OCI-M2 (cell line): ENCODE data around the gene TCEA2.

Source experiments
- DNase-seq: peaks from one replicate; lab custom pipeline; 2025; ENCODE audit not compliant: unreplicated experiment; lab: John Stamatoyannopoulos, UW

Gene TCEA2

DNA sequence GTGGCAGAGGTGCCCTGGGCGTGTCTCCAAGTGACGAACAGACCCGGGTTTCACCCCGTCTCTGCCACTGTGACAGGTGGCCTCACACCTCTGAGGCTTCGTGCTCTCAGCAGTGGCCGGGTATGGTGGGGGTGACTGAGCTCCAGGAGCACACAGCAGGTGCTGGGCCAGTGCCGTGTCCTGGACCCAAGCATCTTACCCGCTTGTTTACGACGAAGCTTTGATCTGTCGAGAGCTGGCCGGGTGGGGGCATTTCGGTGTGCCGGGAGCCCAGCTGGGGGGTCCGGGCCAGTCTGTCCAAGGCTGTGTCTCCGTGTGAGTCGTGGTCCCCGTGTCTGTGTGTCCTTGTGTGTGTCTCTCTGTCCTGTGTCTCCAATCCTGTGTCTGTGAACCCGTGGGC is 28.3 kb downstream of the TCEA2 start:
- no peak for DNase-seq

DNA sequence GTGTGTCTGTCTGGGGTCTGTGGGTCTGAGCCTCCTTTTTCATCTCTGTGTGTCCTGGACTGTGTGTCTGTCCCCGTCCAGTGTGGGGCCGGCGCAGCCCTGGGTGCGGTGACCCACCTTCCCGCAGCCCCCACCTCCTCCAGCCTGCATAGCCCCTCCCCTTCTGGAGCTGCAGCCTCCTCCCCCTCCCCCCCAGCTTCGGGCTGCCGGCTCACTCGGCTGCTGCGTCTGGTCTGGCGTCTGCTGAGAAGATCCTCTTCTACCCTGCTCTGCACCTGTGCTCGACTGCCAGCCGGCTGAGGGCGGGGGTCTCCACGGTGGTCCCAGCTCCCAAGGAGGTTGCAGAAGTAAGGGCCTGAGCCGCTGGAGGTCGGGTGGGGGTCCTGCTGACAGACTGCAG is 28.8 kb downstream of the TCEA2 start:
- DNase-seq, result no peak

DNA sequence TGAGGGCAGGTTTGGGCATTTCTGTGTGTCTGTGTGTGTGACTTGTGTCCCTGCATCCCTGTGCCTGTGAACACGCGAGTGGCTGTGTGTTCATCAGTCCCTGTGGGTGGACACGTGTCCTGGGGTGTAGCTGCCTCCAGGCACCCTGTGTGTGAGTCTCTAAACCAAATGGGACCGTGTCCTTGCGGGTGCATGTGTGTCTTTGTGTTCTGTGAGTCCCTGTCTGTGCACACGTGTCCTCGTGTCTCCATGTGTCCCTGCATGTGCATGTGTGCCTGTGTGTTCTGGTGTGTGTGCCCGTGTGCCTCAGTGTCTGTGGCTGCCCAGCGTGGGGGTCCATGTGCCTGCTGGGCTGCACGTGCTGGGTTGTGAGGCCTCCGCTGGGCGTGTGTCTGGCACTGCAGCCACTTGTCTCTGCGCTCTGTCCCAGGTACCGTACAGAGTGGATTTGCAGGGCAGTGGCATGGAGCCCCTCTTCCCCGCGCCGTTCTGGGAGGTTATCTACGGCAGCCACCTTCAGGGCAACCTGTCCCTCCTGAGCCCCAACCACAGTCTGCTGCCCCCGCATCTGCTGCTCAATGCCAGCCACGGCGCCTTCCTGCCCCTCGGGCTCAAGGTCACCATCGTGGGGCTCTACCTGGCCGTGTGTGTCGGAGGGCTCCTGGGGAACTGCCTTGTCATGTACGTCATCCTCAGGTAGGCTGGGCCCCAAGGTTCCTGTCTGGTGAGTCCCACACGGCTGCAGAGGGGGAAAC is 29.4 kb downstream of the TCEA2 start:
- DNase-seq, result no peak

DNA sequence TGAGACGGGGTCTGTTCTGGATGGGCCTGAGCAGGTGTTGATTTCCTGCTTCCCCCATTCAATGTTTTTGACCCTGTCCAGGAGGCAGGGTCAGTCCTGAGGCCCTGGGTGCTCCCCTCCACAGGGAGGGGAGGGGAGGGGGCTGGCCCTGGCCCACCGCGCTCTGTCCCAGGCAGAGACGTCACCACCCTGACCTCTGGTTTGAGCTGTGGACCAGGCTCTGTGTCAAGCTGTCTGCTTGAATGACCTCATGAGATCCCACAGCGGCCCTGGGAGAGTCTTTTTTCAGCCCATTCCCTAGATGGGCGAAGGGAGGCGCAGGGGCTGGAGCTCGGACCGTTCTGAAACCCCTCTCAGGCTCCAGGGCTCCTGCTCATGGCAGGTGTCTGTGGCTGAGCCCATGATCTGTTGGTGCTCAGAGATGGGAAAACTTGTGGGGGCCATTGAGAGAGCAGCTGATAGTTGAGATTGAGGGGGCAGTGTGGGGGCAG is 30.1 kb downstream of the TCEA2 start:
- no peak for DNase-seq

DNA sequence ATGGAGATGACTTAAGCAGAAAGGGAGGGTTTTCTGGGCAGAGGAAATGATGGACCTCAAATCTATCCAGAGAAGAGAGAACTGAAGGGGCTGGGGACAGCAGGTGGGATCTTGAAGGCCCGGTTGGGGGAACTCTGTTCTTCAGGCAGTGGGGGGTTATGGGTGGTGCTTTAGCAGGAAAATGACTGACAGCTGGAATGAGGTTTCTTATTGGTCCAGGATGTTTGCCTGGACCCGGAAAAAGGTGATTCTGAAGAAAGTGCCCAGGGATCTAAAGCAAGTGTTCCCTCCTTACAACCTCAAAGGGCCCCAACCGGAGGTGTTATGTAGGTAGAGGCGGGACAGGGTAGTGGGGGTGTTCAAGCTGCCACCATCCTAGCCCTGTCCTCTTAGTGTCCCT is 32.5 kb downstream of the TCEA2 start:
- no peak for DNase-seq

DNA sequence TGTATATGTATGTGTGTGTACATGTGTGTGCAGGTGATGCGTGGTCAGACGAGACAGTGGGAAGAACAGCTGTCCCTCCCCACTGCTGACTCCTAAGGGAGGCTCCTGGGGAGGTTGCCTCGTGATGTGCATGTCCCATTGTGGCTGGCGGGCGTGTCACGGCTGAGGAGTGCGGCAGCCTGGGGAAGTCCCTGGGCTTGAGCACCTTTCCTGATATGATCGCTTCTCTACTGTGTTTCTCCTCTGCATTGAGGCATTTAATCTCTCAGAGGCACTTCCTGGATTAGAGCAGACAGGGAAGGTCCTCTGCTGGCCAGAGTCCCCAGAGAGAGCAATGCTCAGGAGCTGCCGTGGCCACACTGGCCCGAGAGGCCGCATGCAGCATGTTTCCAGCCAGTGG is 32.9 kb downstream of the TCEA2 start:
- DNase-seq, result no peak

DNA sequence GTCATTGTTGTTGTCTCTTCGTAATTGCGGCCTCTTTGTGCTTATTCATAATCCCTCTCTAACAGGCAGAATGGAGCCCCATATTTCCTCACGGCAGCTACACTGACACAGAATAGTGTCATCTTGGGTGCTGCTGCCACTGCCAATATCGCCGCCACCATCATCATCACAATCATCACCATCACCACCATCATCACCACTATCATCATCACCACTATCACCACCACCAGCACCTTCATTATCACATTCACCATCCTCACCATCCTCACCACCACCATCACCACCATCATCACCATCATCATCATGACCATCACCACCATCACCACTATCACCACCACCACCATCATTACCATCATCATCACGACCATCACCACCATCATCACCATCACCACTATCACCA is 33.5 kb downstream of the TCEA2 start:
- DNase-seq, result no peak

DNA sequence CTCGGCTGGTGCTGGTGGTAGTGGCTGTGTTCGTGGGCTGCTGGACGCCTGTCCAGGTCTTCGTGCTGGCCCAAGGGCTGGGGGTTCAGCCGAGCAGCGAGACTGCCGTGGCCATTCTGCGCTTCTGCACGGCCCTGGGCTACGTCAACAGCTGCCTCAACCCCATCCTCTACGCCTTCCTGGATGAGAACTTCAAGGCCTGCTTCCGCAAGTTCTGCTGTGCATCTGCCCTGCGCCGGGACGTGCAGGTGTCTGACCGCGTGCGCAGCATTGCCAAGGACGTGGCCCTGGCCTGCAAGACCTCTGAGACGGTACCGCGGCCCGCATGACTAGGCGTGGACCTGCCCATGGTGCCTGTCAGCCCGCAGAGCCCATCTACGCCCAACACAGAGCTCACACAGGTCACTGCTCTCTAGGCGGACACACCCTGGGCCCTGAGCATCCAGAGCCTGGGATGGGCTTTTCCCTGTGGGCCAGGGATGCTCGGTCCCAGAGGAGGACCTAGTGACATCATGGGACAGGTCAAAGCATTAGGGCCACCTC is 35.5 kb downstream of the TCEA2 start:
- DNase-seq, result no peak

DNA sequence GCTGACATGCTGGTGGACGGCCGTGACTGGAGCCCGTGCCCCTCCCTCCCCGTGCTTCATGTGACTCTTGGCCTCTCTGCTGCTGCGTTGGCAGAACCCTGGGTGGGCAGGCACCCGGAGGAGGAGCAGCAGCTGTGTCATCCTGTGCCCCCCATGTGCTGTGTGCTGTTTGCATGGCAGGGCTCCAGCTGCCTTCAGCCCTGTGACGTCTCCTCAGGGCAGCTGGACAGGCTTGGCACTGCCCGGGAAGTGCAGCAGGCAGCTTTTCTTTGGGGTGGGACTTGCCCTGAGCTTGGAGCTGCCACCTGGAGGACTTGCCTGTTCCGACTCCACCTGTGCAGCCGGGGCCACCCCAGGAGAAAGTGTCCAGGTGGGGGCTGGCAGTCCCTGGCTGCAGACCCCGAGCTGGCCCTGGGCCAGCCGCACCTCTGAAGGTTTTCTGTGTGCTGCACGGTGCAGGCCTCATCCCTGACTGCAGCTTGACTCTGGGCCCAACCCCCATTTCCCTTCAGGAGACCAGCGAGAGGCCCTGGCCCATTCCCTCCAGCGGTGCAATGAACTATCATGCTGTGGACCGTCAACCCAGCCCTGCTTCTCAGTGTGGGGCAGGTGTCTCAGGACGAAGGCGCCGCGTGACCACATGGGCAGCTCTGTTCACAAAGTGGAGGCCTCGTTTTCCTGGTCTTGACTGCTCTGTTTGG is 36.2 kb downstream of the TCEA2 start:
- DNase-seq, result no peak

DNA sequence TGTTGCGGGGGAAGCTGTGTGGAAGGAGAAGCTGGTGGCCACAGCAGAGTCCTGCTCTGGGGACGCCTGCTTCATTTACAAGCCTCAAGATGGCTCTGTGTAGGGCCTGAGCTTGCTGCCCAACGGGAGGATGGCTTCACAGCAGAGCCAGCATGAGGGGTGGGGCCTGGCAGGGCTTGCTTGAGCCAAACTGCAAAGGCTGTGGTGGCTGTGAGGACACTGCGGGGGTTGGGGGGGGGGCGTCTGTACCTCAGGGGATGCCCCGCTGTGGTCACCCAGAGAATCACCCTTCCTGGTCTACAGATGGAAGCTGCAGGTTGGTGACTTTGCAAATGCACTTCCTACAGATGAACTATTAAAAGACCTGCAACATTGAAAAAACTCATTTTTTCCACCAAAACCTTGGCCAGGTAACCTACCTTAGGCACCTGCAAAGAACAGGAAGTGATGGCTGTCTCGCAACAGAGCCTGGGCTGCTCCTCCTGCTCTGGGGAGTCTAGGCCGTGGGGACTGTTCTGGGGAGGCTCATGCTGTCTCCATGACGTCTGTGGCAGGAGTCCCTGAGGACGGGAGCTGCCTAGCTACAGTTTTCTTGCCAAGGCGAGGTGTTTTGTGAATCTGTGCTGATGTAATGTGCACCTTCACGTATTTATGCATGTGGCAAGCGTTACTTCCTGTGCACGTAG is 37.0 kb downstream of the TCEA2 start:
- DNase-seq, result no peak

DNA sequence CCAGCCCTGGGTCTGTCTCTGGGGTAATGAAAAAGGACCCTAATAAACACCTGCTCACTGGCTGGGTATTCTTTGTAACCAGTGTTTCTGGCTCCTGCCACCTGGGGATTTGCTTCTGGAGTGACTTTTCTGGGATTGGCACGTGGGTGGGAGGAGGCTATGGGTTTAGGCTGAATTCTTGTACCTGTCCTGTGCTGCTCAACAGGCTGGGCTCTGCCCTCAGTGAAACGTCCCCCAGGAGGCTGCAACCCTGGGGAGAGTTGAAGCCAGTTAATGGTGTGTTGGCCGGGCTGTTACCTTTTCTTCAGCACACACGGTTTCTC is 37.5 kb downstream of the TCEA2 start:
- DNase-seq, result no peak

DNA sequence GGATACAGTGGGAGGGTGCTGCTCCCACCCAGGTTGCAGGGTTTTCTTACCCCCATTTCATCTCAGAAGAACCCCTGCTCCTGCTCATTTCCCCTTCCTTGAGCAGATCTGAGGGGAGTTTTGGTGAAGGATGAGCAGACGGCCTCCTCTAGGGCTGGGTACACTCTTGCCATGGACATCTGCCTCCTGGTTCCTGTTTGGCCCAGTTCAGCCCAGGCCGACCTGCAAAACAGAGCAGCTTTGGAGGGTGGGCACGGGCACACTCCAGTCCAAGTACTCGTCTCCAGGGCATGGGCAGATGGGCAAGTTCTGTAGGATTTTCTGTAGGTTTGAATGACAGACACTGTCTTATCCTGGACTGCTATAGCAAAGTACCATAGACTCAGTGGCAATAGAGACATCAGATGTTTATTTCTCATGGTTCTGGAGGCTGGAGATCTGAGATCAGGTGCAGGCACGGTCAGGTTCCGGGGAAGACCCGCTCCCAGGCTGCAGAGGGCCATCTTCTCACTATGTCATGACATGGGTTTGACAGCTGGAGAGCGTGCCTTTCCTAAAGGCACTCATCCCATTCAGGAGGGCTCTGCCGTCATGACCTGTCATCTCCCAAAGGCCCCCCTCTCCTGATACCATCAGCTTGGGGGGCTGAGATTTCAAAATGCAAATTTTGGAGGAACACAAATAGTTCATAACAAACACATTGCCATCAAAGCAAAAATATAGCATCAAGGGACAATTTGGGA is 38.1 kb downstream of the TCEA2 start:
- DNase-seq, result no peak

DNA sequence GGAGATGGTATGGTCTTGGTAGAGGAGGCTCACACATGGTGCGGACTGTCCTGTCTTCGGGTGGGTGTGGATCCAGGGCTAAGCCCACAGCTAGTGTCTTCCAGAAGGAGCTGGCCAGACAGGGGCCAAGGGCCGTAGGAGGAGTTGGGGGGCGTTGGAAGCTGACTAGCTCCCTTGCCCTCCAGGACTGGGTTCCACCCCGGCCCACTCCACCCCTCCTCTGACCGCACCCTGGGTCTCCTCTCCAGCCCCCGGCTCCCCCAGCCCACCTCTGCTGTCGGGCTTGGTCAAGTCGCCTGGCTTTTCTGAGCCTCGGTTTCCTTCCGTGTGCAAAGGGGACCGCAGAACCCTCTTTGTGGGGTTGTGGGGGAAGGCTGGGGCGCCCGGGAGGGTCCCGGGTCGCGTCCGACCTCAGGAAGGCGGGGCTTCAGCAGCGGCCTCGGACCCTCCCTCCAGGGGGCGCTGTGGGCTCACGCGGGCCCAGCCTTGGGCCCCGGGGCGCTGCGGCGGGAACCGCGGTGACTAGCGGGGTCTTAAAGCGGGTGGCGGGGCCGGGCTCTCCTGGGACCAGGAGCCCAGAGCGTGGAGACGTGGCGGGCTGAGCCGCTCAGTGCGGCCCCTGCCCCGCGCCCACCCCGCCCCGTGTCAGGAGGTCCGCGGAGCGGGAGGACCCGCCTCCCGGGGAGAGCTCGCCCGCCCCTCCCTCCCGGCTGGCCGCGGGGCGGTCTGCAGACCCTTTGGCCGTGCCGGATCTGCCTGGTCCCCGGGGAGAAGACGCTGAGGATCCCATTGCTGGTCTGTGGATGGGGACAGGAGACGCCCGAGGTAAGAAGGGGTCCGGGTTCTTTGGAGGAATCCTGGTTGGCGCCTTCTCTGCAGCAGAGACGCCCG is 39.0 kb downstream of the TCEA2 start:
- DNase-seq, result peak; percentile 34

DNA sequence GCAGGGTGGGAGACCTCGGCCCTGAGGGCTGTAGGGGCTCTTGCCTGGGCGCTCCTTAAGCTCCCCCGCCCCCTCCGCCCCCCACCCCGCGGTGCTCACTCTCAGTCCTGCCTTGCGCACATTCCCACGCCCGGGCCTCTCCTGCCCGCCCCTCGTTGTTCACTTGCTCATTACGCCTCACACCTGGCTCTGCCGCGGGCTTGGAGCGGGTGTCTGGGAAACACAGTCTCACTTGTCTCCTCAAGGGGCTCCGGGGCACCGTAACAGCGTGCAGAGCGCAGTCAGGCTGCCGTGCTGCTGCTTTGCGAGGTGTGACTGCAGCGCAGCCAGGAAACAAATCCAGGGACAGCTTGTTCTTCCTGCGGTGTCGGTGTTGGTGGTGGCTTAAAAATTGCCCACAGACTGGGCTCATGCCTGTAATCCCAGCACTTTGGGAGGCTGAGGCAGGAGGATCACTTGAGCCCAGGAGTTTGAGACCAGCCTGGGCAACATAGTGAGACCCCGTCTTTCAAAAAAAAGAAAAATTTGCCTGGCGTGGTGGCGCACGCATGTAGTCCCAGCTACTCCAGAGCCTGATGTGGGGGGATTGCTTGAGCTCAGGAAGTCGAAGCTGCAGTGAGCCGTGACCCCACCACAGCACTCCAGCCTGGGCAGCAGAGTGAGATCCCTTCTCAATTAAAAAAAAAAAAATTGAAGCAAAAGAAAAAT is 39.8 kb downstream of the TCEA2 start:
- no peak for DNase-seq

DNA sequence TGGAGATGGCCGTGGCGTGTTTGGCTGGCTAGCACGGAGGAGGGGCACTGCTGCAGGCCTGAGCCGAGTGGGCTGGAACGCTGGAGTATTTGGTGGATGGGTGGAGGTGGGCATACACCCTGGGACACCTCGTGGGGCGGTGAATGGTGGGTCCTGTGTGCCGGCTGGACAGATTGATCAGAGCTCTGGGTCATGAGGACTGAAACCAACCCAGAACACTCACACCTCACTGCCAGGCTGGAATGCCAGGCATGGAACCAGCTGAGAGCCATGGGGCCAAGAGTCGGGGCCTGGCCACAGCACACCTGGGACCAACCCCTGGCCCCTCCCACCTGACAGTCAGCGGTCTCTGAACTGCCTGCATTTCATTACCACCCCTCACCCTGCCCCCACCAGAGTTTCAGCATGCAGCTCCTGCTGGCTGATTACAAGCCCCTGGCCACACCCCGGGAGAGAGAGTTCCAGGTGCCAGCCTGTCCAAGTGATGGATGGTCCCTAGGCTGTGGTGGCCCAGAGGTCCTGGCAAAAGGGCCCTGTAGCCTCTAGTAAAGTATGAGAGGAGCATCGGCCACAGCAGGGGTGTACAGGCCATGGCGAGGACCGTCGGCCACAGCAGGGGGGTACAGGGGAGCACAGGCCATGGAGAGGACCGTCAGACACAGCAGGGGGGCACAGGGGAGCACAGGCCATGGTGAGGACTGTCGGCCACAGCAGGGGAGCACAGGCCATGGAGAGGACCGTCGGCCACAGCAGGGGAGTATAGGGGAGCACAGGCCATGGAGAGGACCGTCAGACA is 41.1 kb downstream of the TCEA2 start:
- no peak for DNase-seq

DNA sequence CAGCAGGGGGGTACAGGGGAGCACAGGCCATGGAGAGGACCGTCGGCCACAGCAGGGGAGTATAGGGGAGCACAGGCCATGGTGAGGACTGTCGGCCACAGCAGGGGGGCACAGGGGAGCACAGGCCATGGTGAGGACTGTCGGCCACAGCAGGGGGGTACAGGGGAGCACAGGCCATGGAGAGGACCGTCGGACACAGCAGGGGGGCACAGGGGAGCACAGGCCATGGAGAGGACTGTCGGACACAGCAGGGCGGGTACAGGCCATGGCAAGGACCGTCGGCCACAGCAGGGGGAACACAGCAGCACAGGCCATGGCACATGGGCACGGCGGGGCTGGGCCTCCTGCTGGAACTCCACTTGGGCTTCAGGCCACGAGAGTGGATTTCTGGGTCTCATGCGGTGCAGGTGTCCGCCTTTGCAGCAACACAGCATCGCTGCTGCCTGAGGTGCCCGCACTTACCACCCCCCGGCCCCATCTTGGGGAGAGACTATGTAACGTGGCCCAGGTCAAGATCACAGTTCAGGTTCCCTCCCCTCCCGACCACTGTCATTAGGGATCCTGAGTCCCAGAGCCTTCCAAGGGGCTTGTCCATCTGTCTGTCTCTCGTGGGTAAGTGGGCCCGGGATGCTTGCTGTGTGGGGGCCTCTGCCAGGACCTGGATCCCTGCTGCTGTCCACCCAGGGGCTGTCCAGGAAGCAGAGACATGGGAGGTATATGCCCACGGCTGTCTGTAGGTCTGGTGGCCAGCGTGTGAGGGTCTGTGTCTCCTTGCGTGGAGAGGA is 41.9 kb downstream of the TCEA2 start:
- no peak for DNase-seq

DNA sequence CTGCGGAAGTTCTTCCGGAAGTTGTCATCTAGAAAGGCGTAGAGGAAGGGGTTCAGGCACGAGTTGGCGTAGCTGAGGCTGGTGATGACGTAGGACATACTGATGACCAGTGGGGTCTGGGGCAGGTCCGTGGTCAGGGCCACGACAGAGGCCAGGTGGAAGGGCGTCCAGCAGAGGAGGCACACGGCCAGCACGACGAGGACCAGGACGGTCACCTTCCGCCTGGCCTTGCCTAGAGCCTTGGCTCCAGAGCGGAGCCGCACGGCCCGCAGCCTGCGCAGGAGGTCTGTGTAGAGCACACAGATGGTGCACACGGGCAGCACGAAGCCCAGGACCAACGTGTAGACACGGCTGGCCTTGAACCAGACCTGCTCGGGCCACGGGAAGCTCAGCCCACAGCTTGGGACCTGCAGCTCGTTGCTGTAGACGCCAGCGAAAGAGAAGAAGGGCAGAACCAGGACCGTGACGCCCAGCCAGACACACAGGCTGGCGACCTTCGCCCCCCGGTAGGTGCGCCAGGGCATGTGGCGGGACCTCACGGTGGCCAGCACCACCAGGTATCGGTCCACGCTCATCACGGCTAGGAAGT is 42.9 kb downstream of the TCEA2 start:
- no peak for DNase-seq
